Measurements from ENCODE around the gene DNAH14.

GRCh38 chr1:225412803-225413351, 483.4 kb downstream of the DNAH14 start:
- TF ChIP-seq CTCF (IDR thresholded peaks at IDR 0.05): no peak
- no peak for TF ChIP-seq ZFX (IDR thresholded peaks at IDR 0.05; ENCODE audit: borderline replicate concordance)

Measured in 22Rv1 (cell line).